PC-9 (cell line): ENCODE results near the gene USP43. TPM values are rescaled to one million over a fixed set of nuclear protein-coding genes. Genes with fewer than 3 reads are reported as not detected.
A peak's percentile ranks its signal among the peaks of the same experiment; 100 is the strongest.

Experiments used
- BruUV-seq: library from RNA; stranded (reverse); fragments of 400-500 nt; replicated peaks from 2 replicates; lab custom pipeline; 2021; lab: Mats Ljungman, UMichigan
- CTCF ChIA-PET: fragments of 300-600 bp; sonication (Branson Sonifier 250); formaldehyde crosslinking; loops from one replicate; lab custom pipeline; 2022; ENCODE audit warnings: antibody characterized with exemption; lab: Charles Lee
- POLR2A ChIA-PET: fragments of 300-600 bp; sonication (Branson Sonifier 250); formaldehyde crosslinking; loops from one replicate; lab custom pipeline; 2022; ENCODE audit warnings: antibody characterized with exemption; ENCODE audit not compliant: unreplicated experiment; lab: Charles Lee
- DNase-seq, 2 experiments: peaks; one replicate each; pipeline versions ENCODE4 v3.0.0 to v3.0.0-alpha.2; 2015 to 2022; ENCODE audit warnings: mixed read lengths in 1 of 2
- H2AFZ ChIP-seq: fragments of 200-600 bp; sonication (generic); 2 replicates; pipeline ENCODE4 v1.8.1; 2017; ENCODE audit warnings: antibody characterized with exemption
- H3F3A ChIP-seq: fragments of 200-600 bp; sonication (generic); 2 replicates; pipeline ENCODE4 v1.8.1; 2017; ENCODE audit warnings: antibody characterized with exemption, mild to moderate bottlenecking, low read depth; ENCODE audit not compliant: insufficient read depth
- H3K27ac ChIP-seq: fragments of 200-600 bp; sonication (generic); 2 replicates; pipeline ENCODE4 v1.6.1; 2016; ENCODE audit warnings: mixed run types
- H3K27me3 ChIP-seq: fragments of 200-600 bp; sonication (generic); 2 replicates; pipeline ENCODE4 v1.6.1; 2016; ENCODE audit warnings: low read depth, mixed run types; ENCODE audit not compliant: insufficient read depth
- H3K36me3 ChIP-seq: fragments of 200-600 bp; sonication (generic); 2 replicates; pipeline ENCODE4 v1.6.1; 2016; ENCODE audit warnings: low read depth, mixed run types
- H3K4me1 ChIP-seq: fragments of 200-600 bp; sonication (generic); replicated peaks from 2 replicates; pipeline ENCODE4 v1.6.1; 2016; ENCODE audit warnings: mixed run types; ENCODE audit not compliant: insufficient read depth
- H3K4me2 ChIP-seq: fragments of 200-600 bp; sonication (generic); 2 replicates; pipeline ENCODE4 v1.6.1; 2017; ENCODE audit warnings: mixed run types
- H3K4me3 ChIP-seq: fragments of 200-600 bp; sonication (generic); 2 replicates; pipeline ENCODE4 v1.6.1; 2016; ENCODE audit warnings: mixed run types
- H3K79me2 ChIP-seq: fragments of 200-600 bp; sonication (generic); 2 replicates; pipeline ENCODE4 v1.6.1; 2017; ENCODE audit warnings: low read depth, mixed run types
- H3K9me2 ChIP-seq: fragments of 200-600 bp; sonication (generic); 2 replicates; pipeline ENCODE4 v1.8.1; 2017; ENCODE audit warnings: mild to moderate bottlenecking; ENCODE audit not compliant: insufficient read depth
- H3K9me3 ChIP-seq: fragments of 200-600 bp; sonication (generic); 2 replicates; pipeline ENCODE4 v1.8.1; 2016; ENCODE audit warnings: low read depth; ENCODE audit not compliant: insufficient read depth
- H4K20me1 ChIP-seq: fragments of 200-600 bp; sonication (generic); 2 replicates; pipeline ENCODE4 v1.8.1; 2017; ENCODE audit not compliant: insufficient read depth
- CTCF ChIP-seq: fragments of 200-600 bp; sonication (generic); conservative IDR thresholded peaks from 2 replicates; pipeline ENCODE4 v1.6.1; 2017; ENCODE audit warnings: mixed run types, antibody characterized with exemption, mild to moderate bottlenecking, moderate library complexity
- EZH2 ChIP-seq: fragments of 200-600 bp; sonication (generic); IDR thresholded peaks from 2 replicates; pipeline ENCODE4 v1.8.0; 2017; ENCODE audit warnings: antibody characterized with exemption, low read depth
- intact Hi-C: fragments of 100-400 bp; cut with micrococcal nuclease; formaldehyde crosslinking; loops from one replicate; pipeline ENCODE4 v1.10.0; 2022; ENCODE audit not compliant: unreplicated experiment
- total RNA-seq: library from RNA; stranded (reverse); gene quantifications from 2 replicates; pipeline ENCODE4 v1.2.3, GENCODE V29; 2021

The USP43 gene
- total RNA-seq, 1 experiment from 2014 or later, result 16.0 TPM

GRCh38 chr17:9671559-9671958 lies 26.2 kb downstream of the USP43 start:
- TF ChIP-seq EZH2, result no peak
- TF ChIP-seq CTCF, result no peak
- Histone ChIP-seq H3K79me2 (no peaks in the 10 kb centered on the region), H3K4me2 (no peak overlapping the region), H3K27ac (no peak overlapping the region), H3K4me1 (peaks cover 53% of the 10 kb centered on the region), H3K27me3 (no peaks in the 10 kb centered on the region), H3K9me3 (no peaks in the 10 kb centered on the region), H3F3A (peaks cover 46% of the 10 kb centered on the region), H3K9me2 (no peaks in the 10 kb centered on the region), H3K4me3 (no peak overlapping the region), H3K36me3 (no peaks in the 10 kb centered on the region), H4K20me1 (no peaks in the 10 kb centered on the region), H2AFZ (no peak overlapping the region)
- ChIA-PET CTCF (no interaction called here), POLR2A (no interaction called here)
- intact Hi-C loops, result no loop called here
- BruUV-seq, result no TSS peak
- DNase-seq, result no peak

GRCh38 chr17:9672266-9672665 lies 26.9 kb downstream of the USP43 start:
- intact Hi-C loops, result no loop called here
- H3F3A ChIP-seq, result peaks cover 43% of the 10 kb centered on the region
- no peaks in the 10 kb centered on the region for H3K79me2 ChIP-seq
- no peak overlapping the region for H3K27ac ChIP-seq
- BruUV-seq, result no TSS peak
- no peaks in the 10 kb centered on the region for H3K27me3 ChIP-seq
- H2AFZ ChIP-seq, result no peak overlapping the region
- no peaks in the 10 kb centered on the region for H3K9me3 ChIP-seq
- peak in 1 of 2 experiments; percentile 38 for DNase-seq
- H3K36me3 ChIP-seq, result no peaks in the 10 kb centered on the region
- H3K9me2 ChIP-seq, result no peaks in the 10 kb centered on the region
- CTCF ChIA-PET, result no interaction called here
- H3K4me2 ChIP-seq, result no peak overlapping the region
- no peak for TF ChIP-seq CTCF
- TF ChIP-seq EZH2, result no peak
- H3K4me1 ChIP-seq, result peaks cover 51% of the 10 kb centered on the region
- no peaks in the 10 kb centered on the region for H4K20me1 ChIP-seq
- POLR2A ChIA-PET, result no interaction called here
- no peak overlapping the region for H3K4me3 ChIP-seq

- H3K9me2 ChIP-seq, result no peaks in the 10 kb centered on the region
- no peaks in the 10 kb centered on the region for H3K36me3 ChIP-seq
- intact Hi-C loops, result no loop called here
- no peak overlapping the region for H2AFZ ChIP-seq
- TF ChIP-seq CTCF, result no peak
- TF ChIP-seq EZH2, result no peak
- ChIA-PET CTCF (no interaction called here), POLR2A (no interaction called here)
- H3K4me3 ChIP-seq, result no peak overlapping the region
- no peak overlapping the region for H3K4me2 ChIP-seq
- no peak overlapping the region for H3K27ac ChIP-seq
- no peak for DNase-seq
- no peaks in the 10 kb centered on the region for H3K27me3 ChIP-seq
- H3K79me2 ChIP-seq, result no peaks in the 10 kb centered on the region
- no peaks in the 10 kb centered on the region for H4K20me1 ChIP-seq
- no peaks in the 10 kb centered on the region for H3K9me3 ChIP-seq
- no TSS peak for BruUV-seq
- H3K4me1 ChIP-seq, result peaks cover 51% of the 10 kb centered on the region
- peaks cover 45% of the 10 kb centered on the region for H3F3A ChIP-seq
These were observed 27.4 kb downstream of the USP43 start for GRCh38 chr17:9672691-9673090.
